ENCODE data around the gene PIP5K1B.

- TF ChIP-seq CTCF (IDR thresholded peaks at IDR 0.05) (no peak), EZH2 (IDR thresholded peaks at IDR 0.05; ENCODE audit: borderline replicate concordance, insufficient read depth, low read depth, low read length, poor library complexity, severe bottlenecking) (no peak)
Measured at GRCh38 chr9:68797116-68797515, 92.1 kb downstream of the PIP5K1B start.

Measured in B cell (primary cell).